ENCODE measurements around the gene GLRX2.

GRCh38 chr1:193068013-193068412 lies 37.2 kb downstream of the GLRX2 start:
- TF ChIP-seq POLR2A (IDR thresholded peaks at IDR 0.05; ENCODE audit: control extremely low read depth in 1 of 2, low read depth in 2 of 2, low read length in 2 of 2), result no peak
- no peak for TF ChIP-seq ATF3 (IDR thresholded peaks at IDR 0.05; ENCODE audit: insufficient read depth, low read depth, low read length)
- TF ChIP-seq GABPA (IDR thresholded peaks at IDR 0.05; ENCODE audit: borderline replicate concordance, insufficient read depth, low read length), result no peak
